Prostate gland (tissue), 2 donors: ENCODE results near the gene PPM1F.

ENCODE experiments used
- POLR2A ChIP-seq: fragments of 450-650 bp; IDR thresholded peaks from one replicate; pipeline ENCODE4 v1.6.1; 2016; ENCODE audit warnings: antibody characterized with exemption, mild to moderate bottlenecking
- TF ChIP-seq, protein P1 (sequence below), 4 experiments: fragments of 200-600 bp in 2 of 4; fragments of 450-650 bp in 2 of 4; sonication (generic) in 2 of 4; IDR thresholded peaks; 1 replicate in 3 of 4; 2 replicates in 1 of 4; pipeline ENCODE4 v1.5.1; 2016 to 2019; ENCODE audit warnings: antibody characterized with exemption in 4 of 4, mild to moderate bottlenecking in 2 of 4, moderate library complexity in 2 of 4

DNA sequence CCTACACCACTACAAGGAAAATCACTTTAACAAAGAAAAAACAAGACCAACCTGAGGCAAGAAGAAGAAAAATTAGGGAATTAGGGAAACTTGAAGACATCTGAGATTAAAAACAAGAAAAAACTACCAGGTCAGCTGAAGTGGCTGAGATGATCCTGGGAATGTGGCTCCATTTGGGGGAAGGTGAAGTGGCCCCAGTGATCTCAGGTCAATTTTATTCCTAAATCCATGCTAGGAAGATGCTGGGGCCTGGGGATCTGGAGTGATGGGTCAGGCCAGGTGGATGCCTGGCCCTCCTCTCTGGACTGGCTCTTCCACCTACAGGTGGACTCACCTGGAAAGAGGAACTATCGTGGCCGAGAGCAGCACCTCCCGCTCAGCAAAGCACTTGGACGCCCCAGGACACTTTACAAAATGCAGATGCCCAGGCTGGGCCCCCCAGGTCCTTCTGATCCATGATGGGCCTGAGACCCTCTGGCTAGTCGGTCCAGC lies 23.3 kb upstream of the PPM1F start:
- TF ChIP-seq, protein P1, sequence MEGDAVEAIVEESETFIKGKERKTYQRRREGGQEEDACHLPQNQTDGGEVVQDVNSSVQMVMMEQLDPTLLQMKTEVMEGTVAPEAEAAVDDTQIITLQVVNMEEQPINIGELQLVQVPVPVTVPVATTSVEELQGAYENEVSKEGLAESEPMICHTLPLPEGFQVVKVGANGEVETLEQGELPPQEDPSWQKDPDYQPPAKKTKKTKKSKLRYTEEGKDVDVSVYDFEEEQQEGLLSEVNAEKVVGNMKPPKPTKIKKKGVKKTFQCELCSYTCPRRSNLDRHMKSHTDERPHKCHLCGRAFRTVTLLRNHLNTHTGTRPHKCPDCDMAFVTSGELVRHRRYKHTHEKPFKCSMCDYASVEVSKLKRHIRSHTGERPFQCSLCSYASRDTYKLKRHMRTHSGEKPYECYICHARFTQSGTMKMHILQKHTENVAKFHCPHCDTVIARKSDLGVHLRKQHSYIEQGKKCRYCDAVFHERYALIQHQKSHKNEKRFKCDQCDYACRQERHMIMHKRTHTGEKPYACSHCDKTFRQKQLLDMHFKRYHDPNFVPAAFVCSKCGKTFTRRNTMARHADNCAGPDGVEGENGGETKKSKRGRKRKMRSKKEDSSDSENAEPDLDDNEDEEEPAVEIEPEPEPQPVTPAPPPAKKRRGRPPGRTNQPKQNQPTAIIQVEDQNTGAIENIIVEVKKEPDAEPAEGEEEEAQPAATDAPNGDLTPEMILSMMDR (IDR thresholded peaks at IDR 0.05): no peak
- no peak for TF ChIP-seq POLR2A
